ENCODE data around the gene PLEKHM2. TPM values are rescaled to one million over a fixed set of nuclear protein-coding genes. Genes with fewer than 3 reads are reported as not detected.

The PLEKHM2 gene
- total RNA-seq, 1 experiment from 2014 or later = 45.9 TPM

DNA sequence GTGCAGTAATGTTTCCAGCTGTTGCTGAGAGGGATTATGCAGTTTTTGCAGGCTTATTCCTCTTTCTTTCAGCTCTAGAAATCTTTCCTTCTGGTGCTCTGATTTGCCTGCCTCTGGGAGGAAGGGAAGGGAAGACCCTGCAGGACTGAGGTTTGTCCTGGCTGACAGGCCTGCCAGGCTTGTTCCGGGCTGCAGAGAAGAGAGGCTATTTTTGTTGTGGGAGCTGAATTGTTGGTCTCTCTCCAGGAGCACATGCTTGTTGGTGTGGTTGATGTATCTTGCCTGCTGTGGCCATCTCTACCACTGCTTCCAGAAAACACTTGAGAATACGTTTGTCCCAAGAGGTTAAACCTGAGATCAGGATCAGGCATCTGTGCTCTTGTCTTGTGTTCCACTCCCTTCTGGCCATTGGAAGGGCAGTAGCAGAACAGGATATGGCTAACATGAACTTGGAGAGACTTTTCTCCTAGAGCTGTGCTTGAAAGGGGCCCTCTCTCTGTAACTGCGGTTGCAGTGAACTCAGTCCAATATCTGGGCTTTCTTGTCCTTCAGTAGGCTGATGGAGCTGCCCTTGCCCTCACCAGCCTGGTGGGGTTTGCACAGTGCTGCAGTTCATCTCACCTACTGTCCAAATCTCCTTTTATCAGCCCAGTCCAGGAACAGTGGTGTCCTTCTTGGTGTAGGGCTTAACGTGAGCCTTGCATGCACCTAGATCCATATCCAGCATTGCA is 30.5 kb downstream of the PLEKHM2 start:
- no peaks in the 10 kb centered on the region for H3K27me3 Mint-ChIP-seq (ENCODE audit: low read depth)
- H3K79me1 ChIP-seq (ENCODE audit: insufficient read depth, low read depth, low read length, poor library complexity, severe bottlenecking) = peaks cover 3% of the 10 kb centered on the region
- no CpG with 5 or more reads among the region's 4 CpGs for WGBS (ENCODE audit: extremely low coverage, insufficient read length, low lambda C conversion rate)

More for the DNA sequence above, 30.5 kb downstream of the PLEKHM2 start:
- Histone ChIP-seq H2BK5ac (ENCODE audit: insufficient read length, low read length) (no peak overlapping the region), H3K56ac (ENCODE audit: insufficient read length, low read depth, low read length) (no peak overlapping the region), H3K4me1 (ENCODE audit: insufficient read depth, low read length) (no peaks in the 10 kb centered on the region), H4K91ac (ENCODE audit: insufficient read length, low read depth, low read length) (no peak overlapping the region), H2AFZ (ENCODE audit: low read length) (no peak overlapping the region), H3K23ac (ENCODE audit: insufficient read length, low read depth, low read length) (no peak overlapping the region), H2BK120ac (ENCODE audit: low read depth, low read length, poor library complexity, severe bottlenecking) (no peak overlapping the region), H3K23me2 (ENCODE audit: insufficient read length, low read depth, low read length, poor library complexity, severe bottlenecking) (no peaks in the 10 kb centered on the region), H3K9me3 (ENCODE audit: control insufficient read depth, low read depth, low read length) (no peaks in the 10 kb centered on the region), H2BK20ac (ENCODE audit: low read depth, low read length, poor library complexity, severe bottlenecking) (no peak overlapping the region), H4K20me1 (ENCODE audit: control insufficient read depth, insufficient read depth, insufficient read length) (no peaks in the 10 kb centered on the region), H3K79me2 (ENCODE audit: insufficient read depth, low read length) (no peaks in the 10 kb centered on the region), H2BK12ac (ENCODE audit: insufficient read length, low read depth, low read length) (no peak overlapping the region), H4K8ac (replicated peaks; ENCODE audit: insufficient read length, low read depth, low read length) (no peak overlapping the region), H3K4ac (ENCODE audit: low read depth, low read length) (no peak overlapping the region), H3T11ph (ENCODE audit: low read length) (no peak overlapping the region), H2BK15ac (ENCODE audit: low read depth, low read length) (no peak overlapping the region), H3K14ac (ENCODE audit: insufficient read depth, low read length) (no peak overlapping the region; the same call in 1 of the 2 replicates), H3K27ac (ENCODE audit: insufficient read length, low read depth, low read length) (no peak overlapping the region), H3K4me2 (ENCODE audit: insufficient read depth, insufficient read length, low read length) (no peak overlapping the region), H3K9ac (ENCODE audit: extremely low read depth, insufficient read length, low read length) (no peak overlapping the region), H4K5ac (ENCODE audit: insufficient read length, low read depth, low read length) (no peak overlapping the region), H3K18ac (ENCODE audit: insufficient read length, low read depth, low read length) (no peak overlapping the region), H3K27me3 (ENCODE audit: insufficient read depth, low read length) (no peaks in the 10 kb centered on the region), H2AK5ac (ENCODE audit: insufficient read length, low read length) (no peak overlapping the region)
- no peak for DNase-seq
- H3K27ac Mint-ChIP-seq = peak overlapping the region in 2 of 3 experiments; percentile 73 to 91; a peak in 5 of 7 replicates
- H3K9me3 Mint-ChIP-seq = no peaks in the 10 kb centered on the region
- TF ChIP-seq, protein P1, sequence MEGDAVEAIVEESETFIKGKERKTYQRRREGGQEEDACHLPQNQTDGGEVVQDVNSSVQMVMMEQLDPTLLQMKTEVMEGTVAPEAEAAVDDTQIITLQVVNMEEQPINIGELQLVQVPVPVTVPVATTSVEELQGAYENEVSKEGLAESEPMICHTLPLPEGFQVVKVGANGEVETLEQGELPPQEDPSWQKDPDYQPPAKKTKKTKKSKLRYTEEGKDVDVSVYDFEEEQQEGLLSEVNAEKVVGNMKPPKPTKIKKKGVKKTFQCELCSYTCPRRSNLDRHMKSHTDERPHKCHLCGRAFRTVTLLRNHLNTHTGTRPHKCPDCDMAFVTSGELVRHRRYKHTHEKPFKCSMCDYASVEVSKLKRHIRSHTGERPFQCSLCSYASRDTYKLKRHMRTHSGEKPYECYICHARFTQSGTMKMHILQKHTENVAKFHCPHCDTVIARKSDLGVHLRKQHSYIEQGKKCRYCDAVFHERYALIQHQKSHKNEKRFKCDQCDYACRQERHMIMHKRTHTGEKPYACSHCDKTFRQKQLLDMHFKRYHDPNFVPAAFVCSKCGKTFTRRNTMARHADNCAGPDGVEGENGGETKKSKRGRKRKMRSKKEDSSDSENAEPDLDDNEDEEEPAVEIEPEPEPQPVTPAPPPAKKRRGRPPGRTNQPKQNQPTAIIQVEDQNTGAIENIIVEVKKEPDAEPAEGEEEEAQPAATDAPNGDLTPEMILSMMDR (conservative IDR thresholded peaks at IDR 0.05) = no peak
- H3K4me3 Mint-ChIP-seq = no peak overlapping the region
- H3K4me1 Mint-ChIP-seq = no peaks in the 10 kb centered on the region
- peaks cover 9 to 37% (median 31%) of the 10 kb centered on the region in 3 experiments for H3K36me3 Mint-ChIP-seq (ENCODE audit: insufficient read depth in 1 of 3, low read depth in 3 of 3)
